Measurements from ENCODE around the gene CPHXL2. TPM values are rescaled to one million over a fixed set of nuclear protein-coding genes. Genes with fewer than 3 reads are reported as not detected.

CPHXL2 gene
- not detected in 2 replicates for total RNA-seq

DNA sequence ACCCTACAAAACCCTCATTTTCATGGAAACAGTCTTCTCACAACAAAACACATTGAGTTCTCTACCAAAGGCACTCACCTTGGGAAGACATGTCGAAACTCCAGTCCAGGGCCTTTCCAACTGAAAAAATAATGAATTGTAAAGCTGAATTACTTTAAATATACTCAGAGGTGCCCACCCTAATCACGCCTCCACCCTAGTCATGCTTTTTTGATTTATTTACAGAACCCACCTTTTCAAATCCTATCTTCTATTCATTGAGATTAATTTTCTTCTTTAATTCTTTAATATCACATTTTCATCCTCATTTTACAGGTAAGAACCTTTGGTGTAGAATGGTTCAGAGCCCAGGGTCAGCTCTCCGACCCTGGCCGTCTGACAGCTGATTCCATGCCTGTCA is at the start of gene CPHXL2:
Gene CPHXL2, minus strand, starts transcription at position 101 of the 400 bp plus-strand sequence. Its CDS starts 10 bp downstream, at position 91.

GRCh38 chr16:75726390-75726789 is 49.6 kb upstream of the CPHXL2 start, which contains the start of gene CPHXL:
CPHXL (minus strand) TSS chr16:75726490; CDS start chr16:75726442, 48 bp downstream.

GRCh38 chr16:75701361-75701760 is 24.6 kb upstream of the CPHXL2 start, which contains the start of gene DUXB:
DUXB (minus strand) TSS chr16:75701461; CDS start chr16:75701418, 43 bp downstream.

DNA sequence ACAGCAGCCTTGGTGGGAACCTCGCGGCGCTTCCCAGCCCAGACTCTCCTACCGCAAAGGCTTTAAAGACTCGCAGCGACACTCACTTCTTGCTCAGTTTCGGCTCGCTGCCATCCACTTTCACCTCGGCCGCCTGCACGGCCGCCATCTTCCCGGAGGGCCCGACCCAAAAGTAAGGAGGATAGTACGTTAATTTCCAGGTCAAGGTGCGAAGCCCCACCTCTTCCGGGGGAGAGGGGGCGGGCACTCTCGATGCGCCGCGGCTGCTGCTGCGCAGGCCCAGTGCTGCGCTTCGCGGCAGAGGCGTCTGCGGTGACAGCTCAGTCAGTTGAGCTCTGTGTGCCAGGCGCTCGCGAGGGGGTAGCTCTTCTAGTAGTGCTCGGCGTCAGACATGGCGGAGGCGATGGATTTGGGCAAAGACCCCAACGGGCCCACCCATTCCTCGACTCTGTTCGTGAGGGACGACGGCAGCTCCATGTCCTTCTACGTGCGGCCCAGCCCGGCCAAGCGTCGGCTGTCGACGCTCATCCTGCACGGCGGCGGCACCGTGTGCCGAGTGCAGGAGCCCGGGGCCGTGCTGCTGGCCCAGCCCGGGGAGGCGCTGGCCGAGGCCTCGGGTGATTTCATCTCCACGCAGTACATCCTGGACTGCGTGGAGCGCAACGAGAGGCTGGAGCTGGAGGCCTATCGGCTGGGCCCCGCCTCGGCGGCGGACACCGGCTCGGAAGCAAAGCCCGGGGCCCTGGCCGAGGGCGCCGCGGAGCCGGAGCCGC is 29.1 kb downstream of the CPHXL2 start, which contains the start of the genes KARS1 and TERF2IP:
Gene KARS1, minus strand, starts transcription at position 174 of the 773 bp plus-strand sequence. Its CDS starts 26 bp downstream, at position 148.
Gene TERF2IP, plus strand, starts transcription at position 282 of the 773 bp plus-strand sequence. Its CDS starts 110 bp downstream, at position 392.

GRCh38 chr16:75622761-75623605 is 53.8 kb downstream of the CPHXL2 start, which contains the start of gene ADAT1:
ADAT1 (minus strand) TSS chr16:75623281; CDS start chr16:75620799, 2,482 bp downstream.

Other genes with a start within 250 kb of the CPHXL2 start
- 37.5 and 44.4 TPM in 2 replicates for gene CFDP1, start 243.5 kb downstream of the CPHXL2 start, total RNA-seq
- gene TMEM170A, start 212.3 kb downstream of the CPHXL2 start, total RNA-seq = 4.2 and 5.5 TPM in 2 replicates
- 1.0 and 2.0 TPM in 2 replicates for gene CHST6, start 181.6 kb downstream of the CPHXL2 start, total RNA-seq
- gene CHST5, start 140.9 kb downstream of the CPHXL2 start, total RNA-seq = under 0.01 TPM in 1 of 2 replicates, not detected in the other
- gene TMEM231, start 120.8 kb downstream of the CPHXL2 start, total RNA-seq = 8.6 and 12.6 TPM in 2 replicates
- gene GABARAPL2, start 110.6 kb downstream of the CPHXL2 start, total RNA-seq = 41.2 and 44.2 TPM in 2 replicates
- 36.3 and 43.4 TPM in 2 replicates for gene ADAT1, start 53.7 kb downstream of the CPHXL2 start, total RNA-seq
- gene KARS1, start 29.3 kb downstream of the CPHXL2 start, total RNA-seq = 188 and 191 TPM in 2 replicates
- 30.3 and 36.7 TPM in 2 replicates for gene TERF2IP, start 29.2 kb downstream of the CPHXL2 start, total RNA-seq
- gene DUXB, start 24.5 kb upstream of the CPHXL2 start, total RNA-seq = not detected in 2 replicates
- gene CPHXL, start 49.5 kb upstream of the CPHXL2 start, total RNA-seq = not detected in 2 replicates